ENCODE data around the gene CAPSL.

The CAPSL gene

GRCh38 chr5:35908814-35909213 is 29.6 kb downstream of the CAPSL start:
- no peak overlapping the region for H3K4me3 ChIP-seq (replicated peaks; ENCODE audit: low read depth, low read length)
- no peak for DNase-seq (ENCODE audit: extremely low read depth, low read depth)
- TF ChIP-seq CTCF (IDR thresholded peaks at IDR 0.05; ENCODE audit: low read depth, low read length, missing control alignments), result no peak

- TF ChIP-seq CTCF (IDR thresholded peaks at IDR 0.05; ENCODE audit: low read depth, low read length, missing control alignments), result no peak
- DNase-seq (ENCODE audit: extremely low read depth, low read depth), result no peak
These were observed 30.2 kb downstream of the CAPSL start for GRCh38 chr5:35908228-35908627.

GRCh38 chr5:35904443-35905132 is 33.8 kb downstream of the CAPSL start:
- H3K4me3 ChIP-seq (replicated peaks; ENCODE audit: low read depth, low read length), result no peak overlapping the region
- DNase-seq (ENCODE audit: extremely low read depth, low read depth), result no peak
- TF ChIP-seq CTCF (IDR thresholded peaks at IDR 0.05; ENCODE audit: low read depth, low read length, missing control alignments), result no peak

More at GRCh38 chr5:35908228-35908627, 30.2 kb downstream of the CAPSL start:
- no peak overlapping the region for H3K4me3 ChIP-seq (replicated peaks; ENCODE audit: low read depth, low read length)

GRCh38 chr5:35903631-35904203 is 34.7 kb downstream of the CAPSL start:
- TF ChIP-seq CTCF (IDR thresholded peaks at IDR 0.05; ENCODE audit: low read depth, low read length, missing control alignments), result no peak
- no peak overlapping the region for H3K4me3 ChIP-seq (replicated peaks; ENCODE audit: low read depth, low read length)
- DNase-seq (ENCODE audit: extremely low read depth, low read depth), result no peak

- no peak for DNase-seq (ENCODE audit: extremely low read depth, low read depth)
- H3K4me3 ChIP-seq (replicated peaks; ENCODE audit: low read depth, low read length), result no peak overlapping the region
- no peak for TF ChIP-seq CTCF (IDR thresholded peaks at IDR 0.05; ENCODE audit: low read depth, low read length, missing control alignments)
These were observed 36.3 kb downstream of the CAPSL start for GRCh38 chr5:35902046-35902672.

GRCh38 chr5:35900972-35901695 is 37.3 kb downstream of the CAPSL start:
- no peak for TF ChIP-seq CTCF (IDR thresholded peaks at IDR 0.05; ENCODE audit: low read depth, low read length, missing control alignments)
- no peak overlapping the region for H3K4me3 ChIP-seq (replicated peaks; ENCODE audit: low read depth, low read length)
- no peak for DNase-seq (ENCODE audit: extremely low read depth, low read depth)

Measured in HFF-Myc (cell line).